HG03135 (cell line): ENCODE measurements around the gene TMEM25.
A peak's percentile ranks its signal among the peaks of the same experiment; 100 is the strongest.
"Not testable (repeated sequence)": the region's sequence is repeated elsewhere in the genome, so short reads cannot be mapped to it uniquely, and the experiment has no call there.

Source experiments
- ATAC-seq: cut with Tn5 transposase; IDR thresholded peaks from one replicate; pipeline ENCODE4 v1.9.1; 2021; ENCODE audit warnings: mild to moderate bottlenecking, moderate library complexity; ENCODE audit not compliant: unreplicated experiment

The TMEM25 gene

DNA sequence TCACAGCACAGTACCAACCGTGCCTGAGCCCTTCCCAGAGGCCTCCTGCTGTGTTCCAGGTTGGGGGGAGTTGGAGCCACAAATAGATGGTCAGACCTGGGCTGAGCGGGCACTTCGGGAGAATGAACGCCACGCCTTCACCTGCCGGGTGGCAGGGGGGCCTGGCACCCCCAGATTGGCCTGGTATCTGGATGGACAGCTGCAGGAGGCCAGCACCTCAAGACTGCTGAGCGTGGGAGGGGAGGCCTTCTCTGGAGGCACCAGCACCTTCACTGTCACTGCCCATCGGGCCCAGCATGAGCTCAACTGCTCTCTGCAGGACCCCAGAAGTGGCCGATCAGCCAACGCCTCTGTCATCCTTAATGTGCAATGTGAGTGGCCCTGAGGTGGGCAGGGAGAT lies 1.1 kb downstream of the TMEM25 start:
- ATAC-seq: no peak

DNA sequence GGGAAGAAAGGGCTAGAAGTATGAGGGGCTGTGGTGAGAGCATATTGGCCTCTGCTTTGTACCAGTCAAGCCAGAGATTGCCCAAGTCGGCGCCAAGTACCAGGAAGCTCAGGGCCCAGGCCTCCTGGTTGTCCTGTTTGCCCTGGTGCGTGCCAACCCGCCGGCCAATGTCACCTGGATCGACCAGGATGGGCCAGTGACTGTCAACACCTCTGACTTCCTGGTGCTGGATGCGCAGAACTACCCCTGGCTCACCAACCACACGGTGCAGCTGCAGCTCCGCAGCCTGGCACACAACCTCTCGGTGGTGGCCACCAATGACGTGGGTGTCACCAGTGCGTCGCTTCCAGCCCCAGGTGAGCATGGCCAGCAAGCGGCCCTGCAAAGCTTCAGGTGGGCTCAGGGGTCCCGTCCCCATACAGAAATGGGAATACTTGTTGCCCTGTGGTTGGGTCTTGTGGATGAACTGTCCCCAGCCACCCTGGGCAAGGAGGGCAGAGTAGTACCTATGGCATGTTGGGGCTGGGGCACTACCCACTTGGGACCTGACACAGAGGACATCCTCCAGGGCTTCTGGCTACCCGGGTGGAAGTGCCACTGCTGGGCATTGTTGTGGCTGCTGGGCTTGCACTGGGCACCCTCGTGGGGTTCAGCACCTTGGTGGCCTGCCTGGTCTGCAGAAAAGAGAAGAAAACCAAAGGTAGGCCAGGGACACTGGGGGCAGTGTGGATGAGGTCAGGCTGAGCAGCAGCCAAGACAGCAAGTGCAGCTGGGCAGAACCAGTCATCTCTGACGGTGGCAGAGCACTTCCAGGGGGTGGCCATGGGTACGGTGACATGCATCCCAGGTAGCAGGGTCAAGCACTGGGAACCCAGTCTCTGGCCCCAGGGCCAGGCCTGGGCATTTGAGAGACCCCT lies 2.1 kb downstream of the TMEM25 start:
- no peak for ATAC-seq

DNA sequence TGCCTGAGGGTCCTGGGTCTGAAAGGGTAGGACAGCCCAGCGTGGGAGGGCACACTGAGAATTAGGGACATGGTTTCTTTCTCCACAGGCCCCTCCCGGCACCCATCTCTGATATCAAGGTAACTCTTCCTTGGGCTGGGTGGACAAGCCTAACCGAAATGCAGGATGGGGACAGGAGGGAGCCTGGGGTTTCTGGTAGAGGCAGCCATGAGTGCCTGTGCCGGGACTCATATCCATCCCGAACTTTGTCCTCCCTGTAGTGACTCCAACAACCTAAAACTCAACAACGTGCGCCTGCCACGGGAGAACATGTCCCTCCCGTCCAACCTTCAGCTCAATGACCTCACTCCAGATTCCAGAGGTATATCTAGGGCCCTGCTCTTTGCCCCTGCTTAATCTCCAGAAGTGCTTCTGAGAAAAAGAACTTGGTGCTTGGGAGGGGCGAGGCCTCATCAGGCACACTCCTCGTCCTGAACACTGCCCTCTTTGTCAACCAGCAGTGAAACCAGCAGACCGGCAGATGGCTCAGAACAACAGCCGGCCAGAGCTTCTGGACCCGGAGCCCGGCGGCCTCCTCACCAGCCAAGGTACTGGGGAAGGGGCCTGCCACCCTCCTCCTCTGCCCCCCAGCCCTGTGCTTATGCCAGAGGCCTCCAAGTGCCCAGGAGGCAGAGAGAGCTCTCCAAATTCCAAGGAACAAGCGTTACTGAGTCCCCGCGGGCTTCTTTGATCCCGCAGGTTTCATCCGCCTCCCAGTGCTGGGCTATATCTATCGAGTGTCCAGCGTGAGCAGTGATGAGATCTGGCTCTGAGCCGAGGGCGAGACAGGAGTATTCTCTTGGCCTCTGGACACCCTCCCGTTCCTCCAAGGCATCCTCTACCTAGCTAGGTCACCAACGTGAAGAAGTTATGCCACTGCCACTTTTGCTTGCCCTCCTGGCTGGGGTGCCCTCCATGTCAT lies 3.1 kb downstream of the TMEM25 start:
- no peak for ATAC-seq

DNA sequence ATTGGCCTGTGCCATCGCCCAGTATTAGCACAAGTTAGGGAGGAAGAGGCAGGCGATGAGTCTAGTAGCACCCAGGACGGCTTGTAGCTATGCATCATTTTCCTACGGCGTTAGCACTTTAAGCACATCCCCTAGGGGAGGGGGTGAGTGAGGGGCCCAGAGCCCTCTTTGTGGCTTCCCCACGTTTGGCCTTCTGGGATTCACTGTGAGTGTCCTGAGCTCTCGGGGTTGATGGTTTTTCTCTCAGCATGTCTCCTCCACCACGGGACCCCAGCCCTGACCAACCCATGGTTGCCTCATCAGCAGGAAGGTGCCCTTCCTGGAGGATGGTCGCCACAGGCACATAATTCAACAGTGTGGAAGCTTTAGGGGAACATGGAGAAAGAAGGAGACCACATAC lies 4.3 kb downstream of the TMEM25 start:
- no peak for ATAC-seq

DNA sequence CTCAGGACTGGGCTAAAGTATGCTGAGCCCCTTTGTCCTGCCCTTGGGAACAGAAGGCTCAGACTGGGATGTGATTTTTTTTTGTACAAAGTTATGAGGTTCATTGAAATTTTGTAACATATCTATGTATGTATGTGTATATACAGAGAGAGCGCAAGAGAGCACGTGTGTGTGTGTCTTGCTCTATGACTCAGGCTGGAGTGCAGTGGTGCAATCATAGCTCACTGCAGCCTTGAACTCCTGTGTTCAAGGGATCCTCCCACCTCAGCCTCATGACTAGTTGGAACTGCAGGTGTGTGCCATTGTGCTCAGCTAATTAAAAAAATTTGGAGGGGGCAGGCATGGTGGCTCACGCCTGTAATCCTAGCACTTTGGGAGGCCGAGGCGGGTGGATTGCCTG lies 5.7 kb downstream of the TMEM25 start:
- no peak for ATAC-seq

DNA sequence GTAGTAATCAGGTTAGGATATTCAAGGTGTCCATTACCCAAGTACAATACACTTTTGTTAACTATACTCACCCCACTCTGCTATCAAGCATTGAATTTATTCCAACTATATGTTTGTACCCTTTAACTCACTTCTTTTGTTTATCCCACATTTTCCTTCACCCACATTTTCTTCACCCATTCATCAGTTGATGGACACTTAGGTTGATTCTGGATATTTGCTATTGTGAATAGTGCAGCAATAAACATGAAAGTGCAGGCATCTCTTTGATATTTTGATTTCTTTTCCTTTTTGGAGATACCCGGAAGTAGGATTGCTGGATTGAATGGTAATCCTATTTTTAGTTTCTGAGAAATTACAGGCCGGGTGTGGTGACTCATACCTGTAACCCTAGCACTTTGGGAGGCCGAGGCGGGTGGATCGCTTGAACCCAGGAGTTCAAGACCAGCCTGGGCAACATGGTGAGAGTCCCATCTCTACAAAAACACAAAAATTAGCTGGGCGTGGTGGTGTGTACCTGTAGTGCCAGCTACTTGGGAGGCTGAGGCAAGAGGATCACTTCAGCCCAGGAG lies 6.5 kb downstream of the TMEM25 start:
- ATAC-seq: no peak

DNA sequence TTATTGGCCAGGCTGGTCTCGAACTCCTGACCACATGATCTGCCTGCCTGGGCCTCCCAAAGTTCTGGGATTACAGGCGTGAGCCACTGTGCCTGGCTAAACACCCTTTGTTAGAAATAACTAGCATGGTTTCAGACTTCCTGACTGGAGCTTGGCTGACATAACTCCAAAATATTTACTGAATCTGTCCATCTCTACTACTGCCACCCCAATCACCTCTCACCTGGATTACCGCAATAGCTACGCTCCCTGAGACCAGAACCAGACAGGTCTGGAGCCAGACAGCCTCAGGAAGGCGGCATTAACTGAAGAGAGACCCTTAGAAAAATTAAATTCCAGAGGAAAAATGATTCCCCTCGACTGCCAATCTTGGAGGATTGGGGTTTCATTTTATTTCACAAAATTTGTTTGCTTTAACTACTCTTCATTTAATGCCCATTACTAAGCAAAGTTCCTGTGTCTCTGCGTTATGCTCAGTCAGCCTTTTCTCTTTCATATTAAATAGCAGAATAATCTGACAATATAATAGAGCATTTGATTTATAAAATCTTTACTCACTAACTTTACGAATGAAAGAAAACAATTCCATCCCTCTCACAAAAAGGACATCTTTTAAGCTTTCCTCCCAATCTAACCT lies 13.1 kb downstream of the TMEM25 start:
- ATAC-seq: no peak

DNA sequence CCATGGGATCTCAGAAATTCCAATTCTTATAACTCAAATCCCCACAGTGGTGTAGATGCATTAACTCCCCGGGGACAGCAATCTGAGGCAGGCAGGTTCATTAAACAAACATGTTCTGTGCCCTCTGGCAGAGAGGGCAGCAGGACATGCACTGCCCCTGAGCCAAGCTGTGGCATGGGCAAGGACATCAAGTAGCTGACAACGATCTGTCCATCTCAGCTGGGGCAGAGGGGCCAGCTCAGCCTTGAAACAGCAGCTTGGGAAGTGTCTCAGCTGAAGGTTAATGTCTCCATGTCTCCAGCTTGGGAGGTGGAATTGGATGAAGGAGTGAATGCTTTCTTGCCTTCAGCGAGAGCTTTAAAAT lies 13.6 kb downstream of the TMEM25 start:
- no peak for ATAC-seq

DNA sequence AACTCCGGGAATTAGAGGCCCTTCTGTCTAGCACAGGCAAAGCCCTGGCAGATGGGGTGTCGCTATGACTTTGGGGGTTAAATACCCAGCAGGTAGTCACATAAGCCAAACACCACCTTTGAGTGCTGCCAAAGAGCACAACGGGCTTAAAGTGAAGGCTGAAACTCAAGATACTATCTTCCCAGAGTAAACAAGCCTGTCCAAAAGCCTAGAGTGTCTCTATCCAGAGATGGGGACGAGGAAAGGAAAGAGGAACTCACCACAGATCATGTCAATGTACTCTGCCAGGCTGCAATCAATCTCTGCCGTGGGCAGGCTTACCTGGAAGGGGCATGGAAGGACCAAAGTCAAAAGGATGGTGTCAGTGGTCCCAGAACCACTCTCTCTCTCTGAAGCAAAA lies 14.5 kb downstream of the TMEM25 start:
- ATAC-seq: no peak

DNA sequence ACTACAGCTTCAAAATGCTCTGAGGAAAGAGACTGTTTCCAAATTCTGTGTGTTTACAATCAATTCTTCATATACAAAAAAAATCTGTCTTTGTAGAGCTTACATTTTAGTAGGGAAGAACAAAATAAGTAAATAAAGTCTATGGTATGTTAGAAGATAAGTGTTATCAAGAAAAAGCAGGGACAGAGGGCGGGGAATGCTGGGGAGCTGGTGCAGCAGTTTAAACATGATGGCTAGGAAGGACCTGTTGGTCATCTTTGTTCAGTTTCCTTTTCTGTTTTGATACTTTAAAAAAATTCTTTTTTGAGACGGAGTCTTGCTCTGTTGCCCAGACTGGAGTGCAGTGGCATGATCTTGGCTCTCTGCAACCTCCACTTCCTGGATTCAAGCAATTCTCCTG lies 16.1 kb downstream of the TMEM25 start:
- no peak for ATAC-seq

DNA sequence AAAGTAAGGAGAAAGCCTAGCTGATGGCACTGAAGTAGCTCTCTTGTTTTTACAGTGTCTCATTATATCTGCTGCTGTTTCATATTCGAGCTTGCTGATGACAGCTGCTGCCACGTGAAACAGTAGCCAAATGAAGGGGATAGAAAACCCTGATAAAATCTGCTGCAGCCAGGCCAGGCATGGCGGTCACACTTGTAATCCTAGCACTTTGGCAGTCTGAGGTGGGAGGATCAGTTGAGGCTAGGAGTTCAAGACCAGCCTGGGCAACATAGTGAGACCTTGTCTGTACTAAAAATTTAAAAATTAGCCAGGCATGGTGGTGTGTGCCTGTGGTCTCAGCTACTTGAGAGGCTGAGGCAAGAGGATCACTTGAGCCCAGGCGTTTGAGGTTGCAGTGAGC lies 21.3 kb downstream of the TMEM25 start:
- ATAC-seq: no peak

DNA sequence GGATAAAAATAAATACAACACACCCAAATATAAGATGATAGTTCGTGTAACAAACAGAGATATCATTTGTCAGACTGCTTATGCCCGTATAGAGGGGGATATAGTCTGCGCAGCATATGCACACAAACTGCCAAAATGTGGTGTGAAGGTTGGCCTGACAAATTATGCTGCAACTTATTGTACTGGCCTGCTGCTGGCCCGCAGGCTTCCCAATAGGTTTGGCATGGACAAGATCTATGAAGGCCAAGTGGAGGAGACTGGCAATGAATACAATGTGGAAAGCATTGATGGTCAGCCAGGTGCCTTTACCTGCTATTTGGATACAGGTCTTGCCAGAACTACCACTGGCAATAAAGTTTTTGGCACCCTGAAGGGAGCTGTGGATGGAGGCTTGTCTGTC lies 29.8 kb downstream of the TMEM25 start:
- ATAC-seq: no peak

DNA sequence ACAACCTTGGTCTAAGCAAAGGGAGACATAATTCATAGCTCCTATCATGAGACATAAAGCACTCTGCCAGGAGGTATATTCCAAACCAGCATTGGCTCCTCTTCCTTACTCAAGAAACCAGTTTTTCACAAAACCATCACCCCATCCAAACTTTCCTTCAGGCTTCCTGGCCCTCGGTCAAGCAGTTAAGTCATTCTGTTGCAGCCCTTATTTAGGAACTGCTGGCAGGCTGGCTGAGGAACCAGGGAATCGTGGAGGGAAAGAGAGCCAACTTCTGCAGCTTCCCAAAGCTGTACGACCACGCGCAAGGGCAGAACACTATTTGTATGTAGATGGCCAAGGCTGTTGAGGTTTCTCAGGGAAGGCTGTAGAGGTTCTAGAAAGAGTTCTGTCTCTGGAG lies 34.1 kb downstream of the TMEM25 start:
- no peak for ATAC-seq

DNA sequence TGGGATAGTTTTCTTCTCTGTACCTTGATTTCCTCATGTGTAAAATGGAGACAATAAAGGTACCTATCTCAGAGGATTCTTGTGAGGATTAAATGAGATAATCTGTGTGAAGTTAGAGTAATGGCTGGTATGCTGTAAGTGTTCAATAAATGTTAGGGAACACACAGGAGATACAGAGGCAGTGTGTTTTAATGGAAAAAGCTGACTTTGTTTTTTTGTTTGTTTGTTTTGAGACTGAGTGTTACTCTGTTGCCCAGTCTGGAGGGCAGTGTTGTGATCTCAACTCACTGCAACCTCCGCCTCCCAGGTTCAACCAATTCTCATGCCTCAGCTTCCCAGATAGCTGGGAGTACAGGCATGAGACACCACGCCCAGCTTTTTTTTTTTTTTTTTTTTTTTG lies 38.7 kb downstream of the TMEM25 start:
- ATAC-seq: no peak

DNA sequence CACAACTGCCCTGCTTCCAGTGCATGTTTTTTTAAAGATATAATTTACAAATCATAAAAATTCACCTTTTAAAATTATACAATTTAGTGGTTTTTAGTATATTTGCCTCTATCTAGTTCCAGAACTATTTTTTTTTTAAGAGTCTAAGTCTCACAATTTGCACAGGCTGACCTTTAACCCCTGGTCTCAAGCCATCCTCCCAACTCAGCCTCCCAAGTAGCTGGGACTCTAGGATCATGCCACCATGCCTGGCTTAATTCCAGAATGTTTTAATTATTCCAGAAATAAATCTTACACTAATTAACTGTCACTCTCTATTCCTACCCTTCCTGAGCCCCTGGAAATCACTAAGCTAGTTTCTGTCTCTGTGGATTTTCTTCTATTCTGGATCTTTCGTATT lies 39.8 kb downstream of the TMEM25 start:
- ATAC-seq: no peak

DNA sequence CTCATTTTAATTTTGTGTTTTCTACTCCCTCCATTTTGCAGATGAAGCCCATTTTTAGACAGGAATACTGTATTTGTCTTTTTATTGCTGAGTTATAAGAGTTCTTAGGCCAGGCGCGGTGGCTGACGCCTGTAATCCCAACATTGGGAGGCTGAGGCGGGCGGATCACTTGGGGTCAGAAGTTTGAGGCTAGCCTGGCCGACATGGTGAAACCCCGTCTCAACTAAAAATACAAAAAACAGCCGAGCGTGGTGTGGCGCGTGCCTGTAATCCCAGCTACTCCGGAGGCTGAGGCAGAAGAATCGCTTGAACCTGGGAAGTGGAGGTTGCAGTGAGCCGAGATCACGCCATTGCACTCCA lies 40.7 kb downstream of the TMEM25 start:
- not testable (repeated sequence) for ATAC-seq

DNA sequence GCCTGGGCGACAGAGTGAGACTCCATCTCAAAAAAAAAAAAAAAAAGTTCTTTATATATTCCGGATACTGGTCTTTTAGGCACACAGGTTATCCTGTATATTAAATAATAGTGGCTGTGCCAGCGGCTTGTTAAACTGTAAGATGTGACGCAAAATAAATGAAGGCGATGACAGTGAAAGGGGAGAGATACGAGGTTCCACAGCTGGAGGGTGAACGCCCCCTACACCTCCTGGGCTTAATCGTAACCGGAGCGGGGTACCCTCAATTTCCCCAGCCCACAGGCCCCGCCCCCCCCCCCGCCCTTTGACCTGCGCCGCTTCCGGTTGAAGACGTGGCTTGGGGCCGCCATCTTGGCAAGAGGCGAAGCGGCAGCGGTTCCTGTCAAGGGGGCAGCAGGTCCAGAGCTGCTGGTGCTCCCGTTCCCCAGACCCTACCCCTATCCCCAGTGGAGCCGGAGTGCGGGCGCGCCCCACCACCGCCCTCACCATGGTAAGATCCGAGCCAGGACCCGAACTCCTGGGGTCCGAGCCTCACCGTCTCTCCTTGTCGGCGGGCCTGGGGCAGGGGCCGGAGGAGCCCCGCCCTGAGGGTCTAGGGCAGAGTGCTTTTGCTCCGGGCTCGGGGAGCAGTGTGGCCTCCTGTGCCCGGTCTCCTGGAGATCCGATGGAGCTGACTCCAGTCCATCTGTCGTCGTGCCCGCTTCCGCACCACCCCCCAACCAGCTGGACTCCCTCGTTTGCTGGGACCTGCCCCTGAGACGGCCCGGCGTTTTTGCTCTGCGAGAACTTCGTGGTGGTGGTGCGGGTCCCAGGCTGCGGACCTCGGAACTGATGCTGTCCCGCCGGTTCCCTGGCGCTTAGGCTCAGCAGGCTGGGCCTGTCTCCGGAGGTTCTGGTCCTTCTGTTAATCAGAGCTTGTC lies 41.3 kb downstream of the TMEM25 start, which contains the start of gene ARCN1:
ARCN1 (plus strand) TSS at position 349 of the 920 bp plus-strand sequence; CDS start at position 488, 139 bp downstream.
- ATAC-seq: peak; percentile 62

DNA sequence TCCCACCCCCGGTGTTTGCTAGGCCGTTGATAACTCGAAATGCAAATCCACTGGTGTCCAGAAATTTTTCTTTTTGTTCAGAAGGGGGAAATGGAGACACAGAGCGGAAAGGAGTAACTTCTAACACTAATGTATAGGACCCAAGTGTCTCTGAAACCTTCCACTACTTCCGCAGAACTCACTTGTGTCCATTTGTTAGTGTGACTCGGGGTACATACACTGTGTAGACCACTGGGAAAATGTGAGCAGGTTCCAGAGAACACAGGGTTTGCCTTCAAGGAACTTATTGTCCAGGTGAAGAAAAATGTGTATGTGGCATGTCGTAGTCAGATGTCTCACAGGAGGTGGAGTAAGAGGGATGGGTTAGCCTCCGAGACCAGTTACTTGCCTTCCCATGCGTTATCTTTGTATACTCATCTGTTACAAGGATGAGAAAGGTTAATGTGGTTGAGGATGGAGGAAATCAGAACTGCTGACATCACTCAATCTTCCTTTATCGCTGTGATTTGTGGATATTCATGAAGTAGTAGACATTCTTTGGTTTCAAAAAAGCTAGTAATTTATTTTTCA lies 42.1 kb downstream of the TMEM25 start:
- ATAC-seq: peak; percentile 24

DNA sequence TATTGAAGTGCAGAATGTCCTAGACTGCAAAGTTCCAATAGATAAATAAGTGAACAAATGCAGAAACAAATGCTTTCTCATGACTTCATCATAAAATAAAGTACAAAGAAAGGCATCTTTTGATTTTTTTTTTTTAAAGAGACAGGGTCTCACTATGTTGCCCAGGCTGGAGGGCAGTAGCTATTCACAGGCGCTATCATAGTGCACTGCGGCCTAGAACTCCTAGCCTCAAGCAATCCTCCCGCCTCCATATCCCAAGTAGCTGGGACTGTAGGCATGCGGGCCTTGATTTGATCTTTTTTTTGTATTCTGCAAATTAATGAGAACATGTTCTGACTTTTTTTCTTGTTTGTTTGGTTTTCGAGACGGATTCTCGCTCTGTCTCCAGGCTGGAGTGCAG lies 43.6 kb downstream of the TMEM25 start:
- ATAC-seq: no peak

DNA sequence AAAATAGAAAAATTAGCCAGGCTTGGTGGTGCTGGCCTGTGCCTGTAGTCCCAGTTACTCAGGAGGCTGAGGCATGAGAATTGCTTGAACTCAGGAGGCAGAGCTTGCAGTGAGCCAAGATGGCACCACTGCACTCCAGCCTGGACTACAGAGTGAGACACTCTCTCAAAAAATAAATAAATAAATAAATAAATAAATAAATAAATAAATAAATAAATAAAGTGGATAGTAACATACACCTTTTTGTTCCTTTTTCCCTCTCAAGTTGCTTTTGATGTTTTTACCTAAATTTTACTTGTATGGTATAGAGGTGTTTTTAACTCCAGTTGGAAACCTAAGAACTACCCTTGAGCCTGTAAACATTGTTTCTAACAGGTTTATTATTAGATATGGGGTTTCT lies 47.0 kb downstream of the TMEM25 start:
- not testable (repeated sequence) for ATAC-seq
